A549 treated with GW870086 at 1 μM for 4 hours (cell line): ENCODE measurements around the gene OBSCN. TPM values are rescaled to one million over a fixed set of nuclear protein-coding genes. Genes with fewer than 3 reads are reported as not detected.

Experiments used
- total RNA-seq: library from RNA; stranded (reverse); fragments of 200-300 nt; extraction: Qiagen RNA extraction; gene quantifications from 5 replicates; pipeline ENCODE4 v1.2.3, GENCODE V29; 2022; ENCODE audit warnings: low read depth

OBSCN gene, protein sequence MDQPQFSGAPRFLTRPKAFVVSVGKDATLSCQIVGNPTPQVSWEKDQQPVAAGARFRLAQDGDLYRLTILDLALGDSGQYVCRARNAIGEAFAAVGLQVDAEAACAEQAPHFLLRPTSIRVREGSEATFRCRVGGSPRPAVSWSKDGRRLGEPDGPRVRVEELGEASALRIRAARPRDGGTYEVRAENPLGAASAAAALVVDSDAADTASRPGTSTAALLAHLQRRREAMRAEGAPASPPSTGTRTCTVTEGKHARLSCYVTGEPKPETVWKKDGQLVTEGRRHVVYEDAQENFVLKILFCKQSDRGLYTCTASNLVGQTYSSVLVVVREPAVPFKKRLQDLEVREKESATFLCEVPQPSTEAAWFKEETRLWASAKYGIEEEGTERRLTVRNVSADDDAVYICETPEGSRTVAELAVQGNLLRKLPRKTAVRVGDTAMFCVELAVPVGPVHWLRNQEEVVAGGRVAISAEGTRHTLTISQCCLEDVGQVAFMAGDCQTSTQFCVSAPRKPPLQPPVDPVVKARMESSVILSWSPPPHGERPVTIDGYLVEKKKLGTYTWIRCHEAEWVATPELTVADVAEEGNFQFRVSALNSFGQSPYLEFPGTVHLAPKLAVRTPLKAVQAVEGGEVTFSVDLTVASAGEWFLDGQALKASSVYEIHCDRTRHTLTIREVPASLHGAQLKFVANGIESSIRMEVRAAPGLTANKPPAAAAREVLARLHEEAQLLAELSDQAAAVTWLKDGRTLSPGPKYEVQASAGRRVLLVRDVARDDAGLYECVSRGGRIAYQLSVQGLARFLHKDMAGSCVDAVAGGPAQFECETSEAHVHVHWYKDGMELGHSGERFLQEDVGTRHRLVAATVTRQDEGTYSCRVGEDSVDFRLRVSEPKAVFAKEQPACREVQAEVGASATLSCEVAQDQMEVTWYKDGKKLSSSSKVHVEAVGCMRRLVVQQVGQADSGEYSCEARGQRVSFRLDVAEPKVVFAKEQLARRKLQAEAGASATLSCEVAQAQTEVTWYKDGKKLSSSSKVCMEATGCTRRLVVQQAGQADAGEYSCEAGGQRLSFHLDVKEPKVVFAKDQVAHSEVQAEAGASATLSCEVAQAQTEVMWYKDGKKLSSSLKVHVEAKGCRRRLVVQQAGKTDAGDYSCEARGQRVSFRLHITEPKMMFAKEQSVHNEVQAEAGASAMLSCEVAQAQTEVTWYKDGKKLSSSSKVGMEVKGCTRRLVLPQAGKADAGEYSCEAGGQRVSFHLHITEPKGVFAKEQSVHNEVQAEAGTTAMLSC (N-terminal part only)
- total RNA-seq, result 3.6 to 6.2 TPM (median 4.4 TPM) in 5 replicates

DNA sequence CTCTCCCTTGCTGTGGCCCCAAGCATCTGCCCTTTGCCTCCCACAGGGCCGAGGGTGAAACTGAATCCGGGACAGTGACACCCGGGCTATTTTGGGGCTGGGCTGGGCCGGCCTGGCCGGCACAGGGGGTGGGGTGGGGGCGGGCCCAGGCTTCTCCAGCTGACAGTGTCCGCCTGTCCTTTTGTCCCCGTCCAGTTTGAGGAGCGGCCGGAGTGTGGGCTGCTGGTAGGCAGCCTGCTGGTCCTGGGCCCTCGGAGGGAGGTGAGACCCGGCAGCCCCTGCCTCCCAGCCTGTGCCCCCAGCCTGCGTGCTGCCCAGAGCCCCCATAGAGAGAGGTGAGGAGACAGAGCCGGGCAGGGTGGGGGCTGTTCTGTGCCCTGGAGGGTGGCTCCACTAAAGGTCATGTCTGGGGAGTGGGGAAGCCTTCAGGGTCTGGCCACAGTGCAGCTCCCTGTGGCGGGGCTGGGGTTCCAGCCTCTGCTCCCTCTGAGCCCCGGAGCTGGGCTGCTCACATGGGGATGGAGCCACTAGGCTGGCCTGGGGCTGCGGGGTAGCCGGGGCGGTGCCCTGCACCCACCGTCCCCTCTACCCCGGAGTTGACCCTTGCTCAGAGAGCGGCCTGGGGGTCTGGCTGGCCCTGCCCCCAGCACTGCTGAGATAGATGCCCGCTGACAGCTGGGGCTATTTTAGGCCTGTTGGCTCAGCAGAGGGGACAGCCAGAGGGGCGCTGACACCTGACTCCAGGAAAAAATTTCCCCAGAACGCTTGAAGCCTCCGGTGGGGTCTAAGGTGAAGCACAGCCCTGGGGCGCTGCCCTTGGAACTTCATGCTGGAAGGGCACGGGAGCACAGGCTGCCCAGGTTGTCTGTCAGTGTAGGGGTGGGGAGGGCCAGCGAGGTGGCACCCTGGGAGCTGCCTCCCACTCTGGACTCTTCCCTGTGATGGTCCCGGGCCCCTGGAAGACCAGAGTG is at the start of gene OBSCN:
Gene OBSCN (plus strand): TSS at position 194 of the 971 bp plus-strand sequence. CDS start 3,740 bp downstream, outside the sequence.

DNA sequence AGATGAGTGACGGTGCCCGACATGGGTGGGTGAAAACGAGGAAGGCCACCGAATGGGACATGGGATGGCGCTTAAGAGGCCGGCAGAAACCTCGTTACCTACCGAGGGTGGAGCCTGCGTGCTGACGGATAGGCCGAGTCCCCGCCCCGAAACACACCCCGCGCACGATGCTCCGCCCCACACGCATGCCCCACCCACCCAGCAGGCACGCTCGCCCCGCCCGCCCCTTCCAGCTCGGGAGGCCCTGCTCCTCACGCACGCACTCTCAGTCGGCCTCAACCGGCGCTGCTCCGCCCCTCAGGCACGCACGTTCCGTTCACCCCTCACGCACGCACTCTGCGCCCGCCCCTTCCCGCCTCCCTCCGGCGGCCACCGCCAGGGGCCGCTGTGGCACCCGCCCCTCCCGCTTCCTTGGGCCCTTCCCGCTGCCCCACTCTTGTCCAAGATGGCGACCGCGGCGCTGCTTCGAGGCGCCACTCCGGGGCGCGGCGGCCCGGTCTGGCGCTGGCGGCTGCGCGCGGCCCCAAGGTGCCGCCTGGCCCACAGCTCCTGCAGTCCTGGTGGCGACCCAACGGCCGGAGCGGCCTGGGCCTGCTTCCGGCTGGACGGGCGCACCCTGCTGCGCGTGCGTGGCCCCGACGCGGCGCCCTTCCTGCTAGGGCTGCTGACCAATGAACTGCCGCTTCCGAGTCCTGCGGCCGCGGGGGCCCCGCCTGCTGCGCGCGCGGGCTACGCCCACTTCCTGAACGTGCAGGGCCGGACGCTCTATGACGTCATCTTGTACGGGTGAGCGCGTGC is 42.3 kb upstream of the OBSCN start, which contains the start of gene IBA57:
Gene IBA57 (plus strand): TSS at position 433 of the 798 bp plus-strand sequence. CDS start 13 bp downstream, at position 446.

DNA sequence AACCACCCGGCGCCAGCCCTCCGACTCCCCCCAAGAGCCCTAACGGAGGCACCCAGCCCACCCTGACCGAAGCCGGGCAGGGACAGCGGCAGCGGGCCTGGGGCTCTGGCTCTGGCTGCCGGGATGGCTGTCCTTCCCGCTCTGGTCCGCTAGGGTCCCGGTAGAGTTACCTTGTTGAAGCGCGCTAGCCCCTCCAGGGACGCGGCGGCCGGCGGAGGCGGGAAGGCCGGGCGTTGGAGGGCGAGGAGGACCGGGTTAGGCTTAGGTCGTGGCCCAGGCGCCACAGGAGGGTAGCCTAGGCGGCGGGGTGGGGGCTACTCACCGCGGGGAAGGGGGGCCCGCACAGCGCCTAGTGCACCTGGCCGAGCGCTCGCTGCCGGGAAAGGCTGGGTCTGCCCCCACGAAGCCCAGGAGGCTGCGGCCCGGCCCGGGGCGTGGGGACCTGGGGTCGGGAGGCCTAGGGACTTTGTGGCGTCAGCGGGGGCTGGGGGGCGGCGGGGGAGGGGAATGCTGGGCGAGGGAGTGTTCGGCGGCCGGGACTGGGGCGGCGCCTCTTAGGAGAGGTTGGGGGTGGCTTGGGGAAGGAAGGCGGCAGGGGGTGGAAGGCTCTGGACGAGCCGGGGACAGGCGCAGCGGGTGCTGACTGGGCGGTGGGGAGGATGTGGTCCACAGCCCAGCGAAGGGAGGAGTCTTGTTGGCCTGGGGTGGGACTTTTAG is 208.5 kb downstream of the OBSCN start, which contains the start of gene TRIM17:
Gene TRIM17 (minus strand): TSS at position 645 of the 717 bp plus-strand sequence. CDS start 1,789 bp downstream, outside the sequence.

Other genes with a start within 250 kb of the OBSCN start
- not detected in 5 replicates for gene WNT3A, start 201.0 kb upstream of the OBSCN start, total RNA-seq
- 382 to 459 TPM (median 447 TPM) in 5 replicates for gene ARF1, start 125.3 kb upstream of the OBSCN start, total RNA-seq
- 31.1 to 39.4 TPM (median 36.5 TPM) in 5 replicates for gene C1orf35, start 104.7 kb upstream of the OBSCN start, total RNA-seq
- 76.3 to 85.4 TPM (median 82.1 TPM) in 5 replicates for gene MRPL55, start 98.7 kb upstream of the OBSCN start, total RNA-seq
- 135 to 151 TPM (median 145 TPM) in 5 replicates for gene GUK1, start 67.8 kb upstream of the OBSCN start, total RNA-seq
- gene GJC2, start 58.1 kb upstream of the OBSCN start, total RNA-seq, result 0.17 to 0.53 TPM (median 0.40 TPM) in 5 replicates
- gene IBA57, start 42.2 kb upstream of the OBSCN start, total RNA-seq, result 3.7 to 6.1 TPM (median 5.5 TPM) in 5 replicates
- gene TRIM11, start 198.8 kb downstream of the OBSCN start, total RNA-seq, result 28.2 to 38.8 TPM (median 36.5 TPM) in 5 replicates
- gene TRIM17, start 208.8 kb downstream of the OBSCN start, total RNA-seq, result not detected in 5 replicates